ENCODE measurements around the gene COL4A2.

- TF ChIP-seq CTCF (IDR thresholded peaks at IDR 0.05), result no peak
- TF ChIP-seq EP300 (IDR thresholded peaks at IDR 0.05), result no peak
- TF ChIP-seq POLR2A (IDR thresholded peaks at IDR 0.05), result no peak
Measured at GRCh38 chr13:110428313-110428712, 121.2 kb downstream of the COL4A2 start.

Data from ovary (tissue), 3 donors.